ENCODE data around the gene TACC2. TPM values are rescaled to one million over a fixed set of nuclear protein-coding genes. Genes with fewer than 3 reads are reported as not detected.

Gene TACC2
- total and polyA plus RNA-seq, 9 of the 15 experiments (the other 6 are each of a cell fraction or from before 2014, with no cell fraction given), result under 0.01 to 0.35 (median 0.03) TPM; not detected in 6

DNA sequence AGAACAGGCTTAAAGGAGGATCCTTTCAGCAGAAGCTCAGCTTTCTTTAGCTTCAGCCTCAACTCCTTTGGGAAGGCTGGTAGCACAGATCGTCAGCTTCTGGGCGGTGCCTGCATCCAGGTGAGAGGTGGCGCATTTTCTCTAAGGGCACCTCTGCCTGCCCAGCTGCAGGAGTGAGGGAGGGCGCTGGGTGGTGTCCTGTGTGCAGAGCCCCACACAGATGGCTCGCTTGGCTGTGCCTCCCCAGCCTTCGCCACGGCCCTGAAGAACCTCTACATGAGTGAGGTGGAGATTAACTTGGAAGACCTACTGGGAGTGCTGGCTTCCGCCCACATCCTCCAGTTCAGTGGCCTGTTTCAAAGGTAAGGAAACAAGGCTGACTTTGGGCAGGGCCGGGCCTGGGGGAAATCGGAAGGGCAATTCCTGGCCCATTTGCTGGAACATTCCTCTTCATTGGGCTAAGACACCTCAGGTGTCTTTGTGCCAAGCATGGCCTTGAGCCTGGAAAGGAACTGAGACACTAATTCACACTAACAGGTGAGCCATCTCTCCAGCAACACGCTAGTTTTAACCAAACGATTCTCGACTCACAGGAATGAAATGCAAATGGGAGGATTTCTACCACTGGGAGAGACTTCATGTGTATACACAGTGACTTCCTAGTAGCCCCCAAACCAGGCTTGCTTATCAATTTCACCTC, 302.0 kb downstream of the TACC2 start (continued):
- TF ChIP-seq, protein P1, sequence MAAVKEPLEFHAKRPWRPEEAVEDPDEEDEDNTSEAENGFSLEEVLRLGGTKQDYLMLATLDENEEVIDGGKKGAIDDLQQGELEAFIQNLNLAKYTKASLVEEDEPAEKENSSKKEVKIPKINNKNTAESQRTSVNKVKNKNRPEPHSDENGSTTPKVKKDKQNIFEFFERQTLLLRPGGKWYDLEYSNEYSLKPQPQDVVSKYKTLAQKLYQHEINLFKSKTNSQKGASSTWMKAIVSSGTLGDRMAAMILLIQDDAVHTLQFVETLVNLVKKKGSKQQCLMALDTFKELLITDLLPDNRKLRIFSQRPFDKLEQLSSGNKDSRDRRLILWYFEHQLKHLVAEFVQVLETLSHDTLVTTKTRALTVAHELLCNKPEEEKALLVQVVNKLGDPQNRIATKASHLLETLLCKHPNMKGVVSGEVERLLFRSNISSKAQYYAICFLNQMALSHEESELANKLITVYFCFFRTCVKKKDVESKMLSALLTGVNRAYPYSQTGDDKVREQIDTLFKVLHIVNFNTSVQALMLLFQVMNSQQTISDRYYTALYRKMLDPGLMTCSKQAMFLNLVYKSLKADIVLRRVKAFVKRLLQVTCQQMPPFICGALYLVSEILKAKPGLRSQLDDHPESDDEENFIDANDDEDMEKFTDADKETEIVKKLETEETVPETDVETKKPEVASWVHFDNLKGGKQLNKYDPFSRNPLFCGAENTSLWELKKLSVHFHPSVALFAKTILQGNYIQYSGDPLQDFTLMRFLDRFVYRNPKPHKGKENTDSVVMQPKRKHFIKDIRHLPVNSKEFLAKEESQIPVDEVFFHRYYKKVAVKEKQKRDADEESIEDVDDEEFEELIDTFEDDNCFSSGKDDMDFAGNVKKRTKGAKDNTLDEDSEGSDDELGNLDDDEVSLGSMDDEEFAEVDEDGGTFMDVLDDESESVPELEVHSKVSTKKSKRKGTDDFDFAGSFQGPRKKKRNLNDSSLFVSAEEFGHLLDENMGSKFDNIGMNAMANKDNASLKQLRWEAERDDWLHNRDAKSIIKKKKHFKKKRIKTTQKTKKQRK (IDR thresholded peaks at IDR 0.05; ENCODE audit: borderline replicate concordance, low read depth, low read length), result no peak

DNA sequence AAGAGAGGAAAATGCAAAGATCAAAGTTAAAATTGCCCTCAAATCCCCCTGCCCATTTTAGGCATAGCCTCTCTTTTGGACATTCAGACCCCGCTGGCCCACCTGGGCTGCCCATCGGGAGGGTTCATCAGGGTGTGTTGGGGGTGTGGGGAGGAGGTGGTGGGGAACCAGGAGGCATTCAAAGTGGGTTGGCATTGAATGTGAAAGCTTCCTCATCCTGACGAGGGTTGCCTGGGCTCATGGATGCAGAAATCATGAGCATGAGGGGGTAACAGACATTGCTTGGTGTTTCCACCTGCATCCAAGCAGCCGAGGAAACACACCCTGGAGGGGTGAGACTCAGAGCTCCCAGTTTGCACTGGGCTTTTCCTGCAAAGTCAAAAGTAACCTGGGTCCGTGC, 302.8 kb downstream of the TACC2 start:
- no peak overlapping the region for H3K9ac ChIP-seq (ENCODE audit: insufficient read depth in 1 of 2, low read depth in 2 of 2, low read length in 2 of 2)
- no peaks in the 10 kb centered on the region for H3K4me1 ChIP-seq (replicated peaks in 1 of 2; ENCODE audit: control insufficient read depth in 2 of 2, insufficient read depth in 2 of 2, low read length in 2 of 2)
- intact Hi-C loops (cut with micrococcal nuclease), result no loop called here
- H3K27me3 ChIP-seq (ENCODE audit: control insufficient read depth in 2 of 2, insufficient read depth in 2 of 2, low read length in 2 of 2), result no peaks in the 10 kb centered on the region; a peak in 1 of 5 replicates
- in situ Hi-C loops (cut with MboI), result no loop called here
- H3K9me1 ChIP-seq (ENCODE audit: control insufficient read depth, insufficient read depth, low read length), result no peaks in the 10 kb centered on the region
- H3K27ac ChIP-seq (ENCODE audit: extremely low read depth, low read depth, low read length), result no peak overlapping the region
- H4K20me1 ChIP-seq (replicated peaks; ENCODE audit: control insufficient read depth, insufficient read depth, low read length), result no peaks in the 10 kb centered on the region
- H3K4me3 ChIP-seq, result no peak overlapping the region
- H3K79me2 ChIP-seq (ENCODE audit: control insufficient read depth, insufficient read depth, low read length), result no peaks in the 10 kb centered on the region
- no peaks in the 10 kb centered on the region for H3K9me3 ChIP-seq (replicated peaks; ENCODE audit: control insufficient read depth, insufficient read depth, low read depth, low read length)
- ATAC-seq (no peak), FAIRE-seq (no peak), DNase-seq (ENCODE audit: extremely low read depth in 1 of 4, low spot score in 3 of 4) (no peak)
- ChIA-PET CTCF (ENCODE audit: low intra/inter-chr PET ratio) (no interaction called here), POLR2A (no interaction called here)
- no peak overlapping the region for H3K4me2 ChIP-seq (ENCODE audit: insufficient read depth, low read length)
- no peaks in the 10 kb centered on the region for H3K36me3 ChIP-seq (ENCODE audit: control insufficient read depth, insufficient read depth, low read length)
- BruUV-seq (replicated peaks), result no TSS peak
- 4% methylated on average over 4 of the region's 5 CpGs for WGBS (ENCODE audit: insufficient coverage, low coverage, missing lambda C conversion rate)
- no peak overlapping the region for H2AFZ ChIP-seq (ENCODE audit: low read depth, low read length)
- TF ChIP-seq, protein P2, sequence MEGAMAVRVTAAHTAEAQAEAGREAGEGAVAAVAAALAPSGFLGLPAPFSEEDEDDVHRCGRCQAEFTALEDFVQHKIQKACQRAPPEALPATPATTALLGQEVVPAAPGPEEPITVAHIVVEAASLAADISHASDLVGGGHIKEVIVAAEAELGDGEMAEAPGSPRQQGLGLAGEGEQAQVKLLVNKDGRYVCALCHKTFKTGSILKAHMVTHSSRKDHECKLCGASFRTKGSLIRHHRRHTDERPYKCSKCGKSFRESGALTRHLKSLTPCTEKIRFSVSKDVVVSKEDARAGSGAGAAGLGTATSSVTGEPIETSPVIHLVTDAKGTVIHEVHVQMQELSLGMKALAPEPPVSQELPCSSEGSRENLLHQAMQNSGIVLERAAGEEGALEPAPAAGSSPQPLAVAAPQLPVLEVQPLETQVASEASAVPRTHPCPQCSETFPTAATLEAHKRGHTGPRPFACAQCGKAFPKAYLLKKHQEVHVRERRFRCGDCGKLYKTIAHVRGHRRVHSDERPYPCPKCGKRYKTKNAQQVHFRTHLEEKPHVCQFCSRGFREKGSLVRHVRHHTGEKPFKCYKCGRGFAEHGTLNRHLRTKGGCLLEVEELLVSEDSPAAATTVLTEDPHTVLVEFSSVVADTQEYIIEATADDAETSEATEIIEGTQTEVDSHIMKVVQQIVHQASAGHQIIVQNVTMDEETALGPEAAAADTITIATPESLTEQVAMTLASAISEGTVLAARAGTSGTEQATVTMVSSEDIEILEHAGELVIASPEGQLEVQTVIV (CRISPR knock-in tag; IDR thresholded peaks at IDR 0.05; ENCODE audit: borderline replicate concordance), result no peak
- TF ChIP-seq FOXJ2 (tag; IDR thresholded peaks at IDR 0.05) (no peak), POLR2B (IDR thresholded peaks at IDR 0.05; ENCODE audit: low read depth, partially characterized antibody) (no peak), SREBF1 (IDR thresholded peaks at IDR 0.05; ENCODE audit: borderline replicate concordance, low read depth, low read length) (no peak), ZBED1 (IDR thresholded peaks at IDR 0.05) (no peak), TCF7 (IDR thresholded peaks at IDR 0.05; ENCODE audit: borderline replicate concordance) (no peak)
